ENCODE data around the gene RFTN1. TPM values are rescaled to one million over a fixed set of nuclear protein-coding genes. Genes with fewer than 3 reads are reported as not detected.

The RFTN1 gene
- total and polyA plus RNA-seq, 2 of the 8 experiments (the other 6 are each of a cell fraction or from before 2014, with no cell fraction given) = 4.6 to 6.7 TPM

DNA sequence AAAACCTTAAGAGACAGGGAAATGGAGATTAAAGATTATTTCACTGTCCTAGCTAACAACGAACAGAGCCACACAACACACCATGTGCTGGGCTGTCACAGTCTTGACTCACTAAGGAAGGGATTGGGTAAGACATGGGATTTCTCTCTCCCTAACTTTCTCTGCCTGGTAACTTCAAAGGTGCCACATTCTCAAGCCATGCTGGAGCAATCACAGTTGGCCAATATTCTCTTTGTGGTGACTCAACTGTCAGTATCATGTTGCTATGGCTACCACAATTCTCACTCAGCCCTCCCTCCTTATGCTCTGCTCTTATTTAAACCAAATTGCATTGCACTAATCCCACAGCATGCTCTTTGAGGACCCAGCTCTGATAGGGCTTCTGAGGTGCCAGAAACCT lies 174.5 kb downstream of the RFTN1 start (continued):
- no peak for TF ChIP-seq RFX5 (IDR thresholded peaks at IDR 0.05; ENCODE audit: borderline replicate concordance, low read depth, low read length)
- TF ChIP-seq KDM4A (IDR thresholded peaks at IDR 0.05; ENCODE audit: low read depth, low read length, severe bottlenecking) = no peak
- no peak for TF ChIP-seq FOSL1 (IDR thresholded peaks at IDR 0.05; ENCODE audit: insufficient read depth, low read depth, low read length)

Data from H1 (cell line).